SK-N-SH treated with all-trans-retinoic acid at 6 μM for 48 hours (cell line): ENCODE data around the gene MEG3.

Experiments
- ATAC-seq: fragments of 200-7000 bp; cut with Tn5 transposase; 3 replicates; pipeline ENCODE4 v1.9.1; 2020; ENCODE audit warnings: mild to moderate bottlenecking, moderate library complexity
- ARNTL ChIP-seq: fragments of 450-650 bp; formaldehyde crosslinking; IDR thresholded peaks from 2 replicates; pipeline ENCODE4 v1.5.0; 2020; ENCODE audit warnings: low read depth, mild to moderate bottlenecking, moderate library complexity, borderline replicate concordance
- BACH2 ChIP-seq: fragments of 250-450 bp; sonication (Bioruptor Pico); IDR thresholded peaks from 2 replicates; pipeline ENCODE4 v1.9.0; 2021; ENCODE audit warnings: mild to moderate bottlenecking, borderline replicate concordance
- CSDC2 ChIP-seq: fragments of 250-450 bp; sonication (Bioruptor Pico); IDR thresholded peaks from 2 replicates; pipeline ENCODE4 v1.5.0; 2020; ENCODE audit warnings: mild to moderate bottlenecking, moderate library complexity
- ESRRG ChIP-seq: fragments of 250-450 bp; sonication (Bioruptor Pico); IDR thresholded peaks from 2 replicates; pipeline ENCODE4 v1.6.1; 2021; ENCODE audit warnings: mild to moderate bottlenecking
- GLIS3 ChIP-seq: fragments of 250-450 bp; sonication (Bioruptor Pico); IDR thresholded peaks from 2 replicates; pipeline ENCODE4 v1.5.0; 2020; ENCODE audit warnings: mild to moderate bottlenecking, moderate library complexity
- ISL1 ChIP-seq: fragments of 250-450 bp; sonication (Bioruptor Pico); IDR thresholded peaks from 2 replicates; pipeline ENCODE4 v2.1.2; 2022; ENCODE audit warnings: mild to moderate bottlenecking, moderate library complexity
- OSR1 ChIP-seq: fragments of 250-450 bp; sonication (Bioruptor Pico); IDR thresholded peaks from 2 replicates; pipeline ENCODE4 v1.8.0; 2022; ENCODE audit warnings: moderate library complexity, mild to moderate bottlenecking, inconsistent platforms
- PPARA ChIP-seq: fragments of 250-450 bp; sonication (Bioruptor Pico); IDR thresholded peaks from 2 replicates; pipeline ENCODE4 v1.5.0; 2020; ENCODE audit warnings: mild to moderate bottlenecking, borderline replicate concordance
- RARB ChIP-seq: fragments of 250-450 bp; sonication (Bioruptor Pico); IDR thresholded peaks from 2 replicates; pipeline ENCODE4 v1.8.0; 2021; ENCODE audit warnings: mild to moderate bottlenecking, moderate library complexity
- SNAI2 ChIP-seq: fragments of 250-450 bp; sonication (Bioruptor Pico); IDR thresholded peaks from 2 replicates; pipeline ENCODE4 v1.5.0; 2020; ENCODE audit warnings: mild to moderate bottlenecking, moderate library complexity
- TCF4 ChIP-seq: fragments of 250-450 bp; sonication (Bioruptor Pico); IDR thresholded peaks from 2 replicates; pipeline ENCODE4 v1.8.0; 2021; ENCODE audit warnings: mild to moderate bottlenecking, moderate library complexity, borderline replicate concordance
- TOX ChIP-seq: fragments of 250-450 bp; sonication (Bioruptor Pico); IDR thresholded peaks from 2 replicates; pipeline ENCODE4 v1.8.0; 2021; ENCODE audit warnings: mild to moderate bottlenecking, moderate library complexity, borderline replicate concordance
- ZC3H10 ChIP-seq: fragments of 250-450 bp; sonication (Bioruptor Pico); IDR thresholded peaks from 2 replicates; pipeline ENCODE4 v1.5.1; 2021; ENCODE audit warnings: mild to moderate bottlenecking, moderate library complexity
- ZFP3 ChIP-seq: fragments of 250-450 bp; sonication (Bioruptor Pico); IDR thresholded peaks from 2 replicates; pipeline ENCODE4 v1.5.0; 2020; ENCODE audit warnings: mild to moderate bottlenecking, moderate library complexity
- ZFP30 ChIP-seq: fragments of 450-650 bp; formaldehyde crosslinking; IDR thresholded peaks from 2 replicates; pipeline ENCODE4 v1.5.0; 2022; ENCODE audit warnings: mild to moderate bottlenecking, moderate library complexity
- ZNF565 ChIP-seq: fragments of 450-650 bp; formaldehyde crosslinking; conservative IDR thresholded peaks from 2 replicates; pipeline ENCODE4 v1.5.0; 2020; ENCODE audit warnings: low read depth, mild to moderate bottlenecking, moderate library complexity
- ZNF70 ChIP-seq: fragments of 450-650 bp; formaldehyde crosslinking; IDR thresholded peaks from 2 replicates; pipeline ENCODE4 v1.5.0; 2020; ENCODE audit warnings: mild to moderate bottlenecking, moderate library complexity
- ZNF8 ChIP-seq: fragments of 450-650 bp; formaldehyde crosslinking; IDR thresholded peaks from 2 replicates; pipeline ENCODE4 v1.5.0; 2020; ENCODE audit warnings: mild to moderate bottlenecking, moderate library complexity
- TF ChIP-seq, protein P1 (sequence below): fragments of 250-450 bp; sonication (Bioruptor Pico); IDR thresholded peaks from 2 replicates; pipeline ENCODE4 v1.5.0; 2020; ENCODE audit warnings: mild to moderate bottlenecking, moderate library complexity
- TF ChIP-seq, protein P2 (sequence below): fragments of 250-450 bp; sonication (Bioruptor Pico); IDR thresholded peaks from 2 replicates; pipeline ENCODE4 v1.8.0; 2020; ENCODE audit warnings: mild to moderate bottlenecking, moderate library complexity, borderline replicate concordance
- TF ChIP-seq, protein P3 (sequence below): fragments of 250-450 bp; sonication (Bioruptor Pico); IDR thresholded peaks from 2 replicates; pipeline ENCODE4 v1.5.1; 2021; ENCODE audit warnings: mild to moderate bottlenecking, moderate library complexity
- TF ChIP-seq, protein P4 (sequence below): fragments of 250-450 bp; sonication (Bioruptor Pico); IDR thresholded peaks from 2 replicates; pipeline ENCODE4 v1.8.0; 2021; ENCODE audit warnings: low read depth, mild to moderate bottlenecking, moderate library complexity, borderline replicate concordance

The MEG3 gene

DNA sequence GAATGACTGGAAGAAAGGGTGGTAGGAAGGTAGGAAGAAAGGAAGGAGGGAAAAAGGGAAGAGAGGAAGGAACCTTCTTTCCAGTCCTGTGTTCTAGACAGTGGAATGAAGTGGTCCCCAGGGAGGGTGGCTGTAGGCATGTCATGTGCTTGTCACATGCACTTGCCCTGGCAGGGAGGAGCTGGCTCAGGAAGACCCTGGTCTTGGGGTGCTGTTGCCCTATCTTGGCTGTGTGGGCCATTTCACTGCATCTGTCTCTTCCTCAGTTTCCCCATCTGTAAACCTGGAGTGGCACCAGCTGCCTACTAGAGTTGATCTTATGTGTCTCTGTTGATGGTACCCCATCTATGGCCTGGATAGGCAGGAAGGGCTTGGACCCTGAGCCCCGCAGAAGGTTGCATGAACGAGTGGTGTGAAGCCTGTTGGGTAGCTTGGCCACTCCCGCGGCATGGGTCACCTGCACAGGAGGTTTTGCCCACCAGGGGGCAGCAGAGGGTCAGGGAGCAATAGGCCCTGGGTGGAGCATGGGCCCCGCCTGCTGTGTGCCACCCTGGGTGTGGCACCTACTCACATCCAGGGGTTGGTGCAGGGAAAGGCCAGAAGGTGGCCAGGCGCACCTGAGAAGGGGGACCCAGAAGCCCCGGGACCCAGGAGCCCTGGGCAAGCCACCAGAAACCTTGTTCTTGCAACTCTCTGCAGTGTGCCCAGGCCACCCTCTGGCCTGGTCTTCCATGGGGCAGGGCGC, 25.1 kb downstream of the MEG3 start:
- TF ChIP-seq OSR1 (CRISPR knock-in tag) (no peak), ZFP30 (CRISPR knock-in tag) (no peak), TCF4 (no peak), ZFP3 (no peak), BACH2 (no peak), TOX (CRISPR knock-in tag) (no peak), ISL1 (CRISPR knock-in tag) (no peak), ZNF70 (CRISPR knock-in tag) (no peak), PPARA (CRISPR knock-in tag) (no peak), ESRRG (no peak), GLIS3 (CRISPR knock-in tag) (no peak), ZC3H10 (CRISPR knock-in tag) (no peak), CSDC2 (CRISPR knock-in tag) (no peak), RARB (CRISPR knock-in tag) (no peak), ZNF565 (CRISPR knock-in tag) (no peak), ARNTL (CRISPR knock-in tag) (no peak)
- TF ChIP-seq, protein P1, sequence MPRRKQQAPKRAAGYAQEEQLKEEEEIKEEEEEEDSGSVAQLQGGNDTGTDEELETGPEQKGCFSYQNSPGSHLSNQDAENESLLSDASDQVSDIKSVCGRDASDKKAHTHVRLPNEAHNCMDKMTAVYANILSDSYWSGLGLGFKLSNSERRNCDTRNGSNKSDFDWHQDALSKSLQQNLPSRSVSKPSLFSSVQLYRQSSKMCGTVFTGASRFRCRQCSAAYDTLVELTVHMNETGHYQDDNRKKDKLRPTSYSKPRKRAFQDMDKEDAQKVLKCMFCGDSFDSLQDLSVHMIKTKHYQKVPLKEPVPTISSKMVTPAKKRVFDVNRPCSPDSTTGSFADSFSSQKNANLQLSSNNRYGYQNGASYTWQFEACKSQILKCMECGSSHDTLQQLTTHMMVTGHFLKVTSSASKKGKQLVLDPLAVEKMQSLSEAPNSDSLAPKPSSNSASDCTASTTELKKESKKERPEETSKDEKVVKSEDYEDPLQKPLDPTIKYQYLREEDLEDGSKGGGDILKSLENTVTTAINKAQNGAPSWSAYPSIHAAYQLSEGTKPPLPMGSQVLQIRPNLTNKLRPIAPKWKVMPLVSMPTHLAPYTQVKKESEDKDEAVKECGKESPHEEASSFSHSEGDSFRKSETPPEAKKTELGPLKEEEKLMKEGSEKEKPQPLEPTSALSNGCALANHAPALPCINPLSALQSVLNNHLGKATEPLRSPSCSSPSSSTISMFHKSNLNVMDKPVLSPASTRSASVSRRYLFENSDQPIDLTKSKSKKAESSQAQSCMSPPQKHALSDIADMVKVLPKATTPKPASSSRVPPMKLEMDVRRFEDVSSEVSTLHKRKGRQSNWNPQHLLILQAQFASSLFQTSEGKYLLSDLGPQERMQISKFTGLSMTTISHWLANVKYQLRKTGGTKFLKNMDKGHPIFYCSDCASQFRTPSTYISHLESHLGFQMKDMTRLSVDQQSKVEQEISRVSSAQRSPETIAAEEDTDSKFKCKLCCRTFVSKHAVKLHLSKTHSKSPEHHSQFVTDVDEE (CRISPR knock-in tag) = no peak
- TF ChIP-seq, protein P2, sequence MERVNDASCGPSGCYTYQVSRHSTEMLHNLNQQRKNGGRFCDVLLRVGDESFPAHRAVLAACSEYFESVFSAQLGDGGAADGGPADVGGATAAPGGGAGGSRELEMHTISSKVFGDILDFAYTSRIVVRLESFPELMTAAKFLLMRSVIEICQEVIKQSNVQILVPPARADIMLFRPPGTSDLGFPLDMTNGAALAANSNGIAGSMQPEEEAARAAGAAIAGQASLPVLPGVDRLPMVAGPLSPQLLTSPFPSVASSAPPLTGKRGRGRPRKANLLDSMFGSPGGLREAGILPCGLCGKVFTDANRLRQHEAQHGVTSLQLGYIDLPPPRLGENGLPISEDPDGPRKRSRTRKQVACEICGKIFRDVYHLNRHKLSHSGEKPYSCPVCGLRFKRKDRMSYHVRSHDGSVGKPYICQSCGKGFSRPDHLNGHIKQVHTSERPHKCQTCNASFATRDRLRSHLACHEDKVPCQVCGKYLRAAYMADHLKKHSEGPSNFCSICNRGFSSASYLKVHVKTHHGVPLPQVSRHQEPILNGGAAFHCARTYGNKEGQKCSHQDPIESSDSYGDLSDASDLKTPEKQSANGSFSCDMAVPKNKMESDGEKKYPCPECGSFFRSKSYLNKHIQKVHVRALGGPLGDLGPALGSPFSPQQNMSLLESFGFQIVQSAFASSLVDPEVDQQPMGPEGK (CRISPR knock-in tag) = no peak
- TF ChIP-seq, protein P3, sequence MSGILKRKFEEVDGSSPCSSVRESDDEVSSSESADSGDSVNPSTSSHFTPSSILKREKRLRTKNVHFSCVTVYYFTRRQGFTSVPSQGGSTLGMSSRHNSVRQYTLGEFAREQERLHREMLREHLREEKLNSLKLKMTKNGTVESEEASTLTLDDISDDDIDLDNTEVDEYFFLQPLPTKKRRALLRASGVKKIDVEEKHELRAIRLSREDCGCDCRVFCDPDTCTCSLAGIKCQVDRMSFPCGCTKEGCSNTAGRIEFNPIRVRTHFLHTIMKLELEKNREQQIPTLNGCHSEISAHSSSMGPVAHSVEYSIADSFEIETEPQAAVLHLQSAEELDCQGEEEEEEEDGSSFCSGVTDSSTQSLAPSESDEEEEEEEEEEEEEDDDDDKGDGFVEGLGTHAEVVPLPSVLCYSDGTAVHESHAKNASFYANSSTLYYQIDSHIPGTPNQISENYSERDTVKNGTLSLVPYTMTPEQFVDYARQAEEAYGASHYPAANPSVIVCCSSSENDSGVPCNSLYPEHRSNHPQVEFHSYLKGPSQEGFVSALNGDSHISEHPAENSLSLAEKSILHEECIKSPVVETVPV (CRISPR knock-in tag) = no peak
- TF ChIP-seq, protein P4, sequence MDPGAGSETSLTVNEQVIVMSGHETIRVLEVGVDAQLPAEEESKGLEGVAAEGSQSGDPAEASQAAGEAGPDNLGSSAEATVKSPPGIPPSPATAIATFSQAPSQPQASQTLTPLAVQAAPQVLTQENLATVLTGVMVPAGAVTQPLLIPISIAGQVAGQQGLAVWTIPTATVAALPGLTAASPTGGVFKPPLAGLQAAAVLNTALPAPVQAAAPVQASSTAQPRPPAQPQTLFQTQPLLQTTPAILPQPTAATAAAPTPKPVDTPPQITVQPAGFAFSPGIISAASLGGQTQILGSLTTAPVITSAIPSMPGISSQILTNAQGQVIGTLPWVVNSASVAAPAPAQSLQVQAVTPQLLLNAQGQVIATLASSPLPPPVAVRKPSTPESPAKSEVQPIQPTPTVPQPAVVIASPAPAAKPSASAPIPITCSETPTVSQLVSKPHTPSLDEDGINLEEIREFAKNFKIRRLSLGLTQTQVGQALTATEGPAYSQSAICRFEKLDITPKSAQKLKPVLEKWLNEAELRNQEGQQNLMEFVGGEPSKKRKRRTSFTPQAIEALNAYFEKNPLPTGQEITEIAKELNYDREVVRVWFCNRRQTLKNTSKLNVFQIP (CRISPR knock-in tag) = no peak
- no peak for ATAC-seq

DNA sequence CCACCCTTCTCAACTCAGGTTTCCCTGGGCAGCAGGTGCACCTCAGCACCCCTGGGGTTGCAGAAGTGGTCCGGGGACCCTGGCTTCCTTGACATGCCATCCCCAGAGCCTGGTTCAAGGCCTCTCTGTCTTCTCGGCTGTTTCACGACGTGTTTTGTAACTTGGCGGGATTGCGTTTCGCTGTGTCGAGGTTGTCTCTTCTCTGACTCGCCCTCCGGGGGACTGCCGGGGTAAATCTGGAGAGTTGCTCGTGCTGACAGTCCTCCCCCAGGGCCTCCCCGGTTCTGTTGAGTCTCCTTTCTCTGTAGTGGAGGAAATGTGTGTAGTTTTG, 25.6 kb downstream of the MEG3 start:
- ATAC-seq = no peak
- TF ChIP-seq GLIS3 (CRISPR knock-in tag) (no peak), TOX (CRISPR knock-in tag) (no peak), ARNTL (CRISPR knock-in tag) (no peak)

DNA sequence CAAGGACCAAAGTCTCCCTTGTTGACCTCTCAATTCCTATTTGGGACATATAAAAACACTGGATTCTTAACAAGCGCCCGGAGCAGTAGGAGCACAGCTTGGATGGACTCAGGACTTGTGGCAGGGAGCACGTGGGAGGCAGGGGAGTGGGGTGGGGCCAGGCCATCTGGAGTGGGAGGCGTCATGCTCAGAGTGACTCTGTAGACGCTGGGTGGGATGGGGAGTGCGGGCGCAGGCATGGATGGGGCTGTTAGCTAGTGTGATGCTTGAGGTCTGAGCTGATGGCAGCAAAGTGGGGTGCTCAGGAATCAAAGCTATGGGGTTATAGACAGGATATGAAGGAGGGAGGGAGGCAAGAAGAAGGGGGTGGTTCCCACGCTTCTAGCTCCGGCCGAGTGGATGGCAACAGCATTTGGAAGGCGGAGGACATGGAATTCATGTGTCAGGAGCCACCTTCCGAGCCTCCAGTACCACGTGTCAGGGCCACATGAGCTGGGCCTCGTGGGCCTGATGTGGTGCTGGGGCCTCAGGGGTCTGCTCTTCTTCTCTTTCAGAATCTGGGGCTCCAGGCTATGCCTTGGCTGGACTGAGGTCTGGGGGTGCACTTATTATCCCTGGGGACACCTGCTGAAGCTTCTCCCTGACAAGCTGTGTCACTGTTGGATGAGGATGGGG, 26.2 kb downstream of the MEG3 start:
- ATAC-seq = no peak
- TF ChIP-seq ZFP3 (no peak), SNAI2 (CRISPR knock-in tag) (no peak), OSR1 (CRISPR knock-in tag) (no peak), ZC3H10 (CRISPR knock-in tag) (no peak), GLIS3 (CRISPR knock-in tag) (no peak), ZNF70 (CRISPR knock-in tag) (no peak), RARB (CRISPR knock-in tag) (no peak), ZNF8 (CRISPR knock-in tag) (no peak), ZNF565 (CRISPR knock-in tag) (no peak), ESRRG (no peak)
- TF ChIP-seq, protein P1 (CRISPR knock-in tag) = no peak
- TF ChIP-seq, protein P4 (CRISPR knock-in tag) = no peak
- TF ChIP-seq, protein P2 (CRISPR knock-in tag) = no peak
